HEK293T (cell line): ENCODE measurements around the gene INA.

Source experiments
- FOXA1 ChIP-seq: fragments of 450-650 bp; IDR thresholded peaks from 2 replicates; pipeline ENCODE4 v1.6.1; 2016; ENCODE audit warnings: mild to moderate bottlenecking
- FOXM1 ChIP-seq: fragments of 450-650 bp; IDR thresholded peaks from 2 replicates; pipeline ENCODE4 v1.6.1; 2017; ENCODE audit warnings: mild to moderate bottlenecking, borderline replicate concordance
- HDGF ChIP-seq: fragments of 450-650 bp; IDR thresholded peaks from 2 replicates; pipeline ENCODE4 v1.6.1; 2017; ENCODE audit warnings: antibody characterized with exemption, borderline replicate concordance
- SP1 ChIP-seq: fragments of 450-650 bp; IDR thresholded peaks from 2 replicates; pipeline ENCODE4 v1.6.1; 2017
- SUZ12 ChIP-seq: fragments of 450-650 bp; IDR thresholded peaks from 2 replicates; pipeline ENCODE4 v1.6.1; 2016; ENCODE audit warnings: mild to moderate bottlenecking

- TF ChIP-seq FOXM1 (no peak), SUZ12 (no peak), SP1 (no peak), HDGF (no peak), FOXA1 (no peak)
Measured at GRCh38 chr10:103231047-103231551, 45.8 kb upstream of the INA start.
